HEK293 (cell line): ENCODE measurements around the gene LARP1.

Experiments used
- CTCF ChIP-seq: fragments of 450-650 bp; formaldehyde crosslinking; IDR thresholded peaks from 2 replicates; pipeline ENCODE4 v1.5.1; 2016; ENCODE audit warnings: missing biosample characterization, missing genetic modification characterization
- SP2 ChIP-seq: fragments of 450-650 bp; formaldehyde crosslinking; IDR thresholded peaks from 2 replicates; pipeline ENCODE4 v1.5.1; 2016; ENCODE audit warnings: missing biosample characterization, missing genetic modification characterization
- ZNF2 ChIP-seq: fragments of 450-650 bp; formaldehyde crosslinking; IDR thresholded peaks from 2 replicates; pipeline ENCODE4 v1.5.1; 2016; ENCODE audit warnings: missing biosample characterization, missing genetic modification characterization
- ZNF350 ChIP-seq: fragments of 450-650 bp; formaldehyde crosslinking; IDR thresholded peaks from 2 replicates; pipeline ENCODE4 v1.5.0; 2017; ENCODE audit warnings: missing biosample characterization, mild to moderate bottlenecking, missing genetic modification characterization
- ZNF654 ChIP-seq: fragments of 450-650 bp; formaldehyde crosslinking; IDR thresholded peaks from 2 replicates; pipeline ENCODE4 v1.5.1; 2016; ENCODE audit warnings: low read depth, missing biosample characterization, missing genetic modification characterization
- ZNF747 ChIP-seq: fragments of 450-650 bp; formaldehyde crosslinking; IDR thresholded peaks from 2 replicates; pipeline ENCODE4 v1.5.1; 2016; ENCODE audit warnings: missing biosample characterization, missing genetic modification characterization
- ZNF785 ChIP-seq: fragments of 450-650 bp; formaldehyde crosslinking; IDR thresholded peaks from 2 replicates; pipeline ENCODE4 v1.5.1; 2016; ENCODE audit warnings: missing biosample characterization, missing genetic modification characterization
- TF ChIP-seq, protein P1 (sequence below): fragments of 450-650 bp; formaldehyde crosslinking; IDR thresholded peaks from 2 replicates; pipeline ENCODE4 v1.5.1; 2016; ENCODE audit warnings: missing biosample characterization, missing genetic modification characterization
- TF ChIP-seq, protein P2 (sequence below): fragments of 450-650 bp; formaldehyde crosslinking; IDR thresholded peaks from 2 replicates; pipeline ENCODE4 v1.5.1; 2016; ENCODE audit warnings: missing biosample characterization, missing genetic modification characterization
- TF ChIP-seq, protein P3 (sequence below): fragments of 450-650 bp; formaldehyde crosslinking; IDR thresholded peaks from 2 replicates; pipeline ENCODE4 v1.5.1; 2016; ENCODE audit warnings: missing biosample characterization, missing genetic modification characterization

DNA sequence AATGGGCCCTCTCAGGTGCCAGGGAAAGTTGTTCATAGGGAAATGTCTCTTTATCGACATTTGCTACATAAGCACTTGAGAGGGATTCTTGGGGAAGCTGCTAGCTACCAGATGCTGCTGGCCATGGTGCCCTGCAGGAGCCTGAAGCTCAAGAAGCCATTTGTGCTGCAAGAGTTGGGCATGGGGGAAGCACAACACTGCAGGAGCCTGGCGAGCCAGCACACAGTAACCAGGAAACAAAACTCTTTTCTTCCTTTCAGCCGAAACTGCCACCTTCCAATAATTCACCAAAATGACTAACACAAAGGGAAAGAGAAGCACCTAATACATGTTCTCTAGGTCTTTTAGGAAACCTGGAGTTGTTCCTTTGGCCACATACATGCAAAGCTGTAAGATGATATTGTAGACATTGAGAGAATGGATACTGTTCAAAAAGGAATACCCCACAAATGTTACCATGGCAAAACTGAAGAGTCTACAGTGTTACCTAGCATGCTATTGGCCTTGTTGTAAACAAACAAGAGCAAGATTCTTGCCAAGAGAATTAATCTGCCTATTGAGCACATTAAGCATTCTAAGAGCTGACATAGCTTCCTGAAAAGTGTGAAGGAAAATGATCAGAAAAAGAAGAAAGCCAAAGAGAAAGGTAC lies 26.1 kb upstream of the LARP1 start:
- TF ChIP-seq CTCF (tag by site-specific recombination), result no peak
- TF ChIP-seq, protein P1, sequence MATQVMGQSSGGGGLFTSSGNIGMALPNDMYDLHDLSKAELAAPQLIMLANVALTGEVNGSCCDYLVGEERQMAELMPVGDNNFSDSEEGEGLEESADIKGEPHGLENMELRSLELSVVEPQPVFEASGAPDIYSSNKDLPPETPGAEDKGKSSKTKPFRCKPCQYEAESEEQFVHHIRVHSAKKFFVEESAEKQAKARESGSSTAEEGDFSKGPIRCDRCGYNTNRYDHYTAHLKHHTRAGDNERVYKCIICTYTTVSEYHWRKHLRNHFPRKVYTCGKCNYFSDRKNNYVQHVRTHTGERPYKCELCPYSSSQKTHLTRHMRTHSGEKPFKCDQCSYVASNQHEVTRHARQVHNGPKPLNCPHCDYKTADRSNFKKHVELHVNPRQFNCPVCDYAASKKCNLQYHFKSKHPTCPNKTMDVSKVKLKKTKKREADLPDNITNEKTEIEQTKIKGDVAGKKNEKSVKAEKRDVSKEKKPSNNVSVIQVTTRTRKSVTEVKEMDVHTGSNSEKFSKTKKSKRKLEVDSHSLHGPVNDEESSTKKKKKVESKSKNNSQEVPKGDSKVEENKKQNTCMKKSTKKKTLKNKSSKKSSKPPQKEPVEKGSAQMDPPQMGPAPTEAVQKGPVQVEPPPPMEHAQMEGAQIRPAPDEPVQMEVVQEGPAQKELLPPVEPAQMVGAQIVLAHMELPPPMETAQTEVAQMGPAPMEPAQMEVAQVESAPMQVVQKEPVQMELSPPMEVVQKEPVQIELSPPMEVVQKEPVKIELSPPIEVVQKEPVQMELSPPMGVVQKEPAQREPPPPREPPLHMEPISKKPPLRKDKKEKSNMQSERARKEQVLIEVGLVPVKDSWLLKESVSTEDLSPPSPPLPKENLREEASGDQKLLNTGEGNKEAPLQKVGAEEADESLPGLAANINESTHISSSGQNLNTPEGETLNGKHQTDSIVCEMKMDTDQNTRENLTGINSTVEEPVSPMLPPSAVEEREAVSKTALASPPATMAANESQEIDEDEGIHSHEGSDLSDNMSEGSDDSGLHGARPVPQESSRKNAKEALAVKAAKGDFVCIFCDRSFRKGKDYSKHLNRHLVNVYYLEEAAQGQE (tag by site-specific recombination), result peak; percentile 59
- TF ChIP-seq, protein P2, sequence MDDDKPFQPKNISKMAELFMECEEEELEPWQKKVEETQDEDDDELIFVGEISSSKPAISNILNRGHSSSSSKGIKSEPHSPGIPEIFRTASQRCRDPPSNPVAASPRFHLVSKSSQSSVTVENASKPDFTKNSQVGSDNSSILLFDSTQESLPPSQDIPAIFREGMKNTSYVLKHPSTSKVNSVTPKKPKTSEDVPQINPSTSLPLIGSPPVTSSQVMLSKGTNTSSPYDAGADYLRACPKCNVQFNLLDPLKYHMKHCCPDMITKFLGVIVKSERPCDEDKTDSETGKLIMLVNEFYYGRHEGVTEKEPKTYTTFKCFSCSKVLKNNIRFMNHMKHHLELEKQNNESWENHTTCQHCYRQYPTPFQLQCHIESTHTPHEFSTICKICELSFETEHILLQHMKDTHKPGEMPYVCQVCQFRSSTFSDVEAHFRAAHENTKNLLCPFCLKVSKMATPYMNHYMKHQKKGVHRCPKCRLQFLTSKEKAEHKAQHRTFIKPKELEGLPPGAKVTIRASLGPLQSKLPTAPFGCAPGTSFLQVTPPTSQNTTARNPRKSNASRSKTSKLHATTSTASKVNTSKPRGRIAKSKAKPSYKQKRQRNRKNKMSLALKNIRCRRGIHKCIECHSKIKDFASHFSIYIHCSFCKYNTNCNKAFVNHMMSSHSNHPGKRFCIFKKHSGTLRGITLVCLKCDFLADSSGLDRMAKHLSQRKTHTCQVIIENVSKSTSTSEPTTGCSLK (tag by site-specific recombination), result no peak
- TF ChIP-seq ZNF747, result no peak
- TF ChIP-seq ZNF350 (tag by site-specific recombination), result no peak
- TF ChIP-seq, protein P3, sequence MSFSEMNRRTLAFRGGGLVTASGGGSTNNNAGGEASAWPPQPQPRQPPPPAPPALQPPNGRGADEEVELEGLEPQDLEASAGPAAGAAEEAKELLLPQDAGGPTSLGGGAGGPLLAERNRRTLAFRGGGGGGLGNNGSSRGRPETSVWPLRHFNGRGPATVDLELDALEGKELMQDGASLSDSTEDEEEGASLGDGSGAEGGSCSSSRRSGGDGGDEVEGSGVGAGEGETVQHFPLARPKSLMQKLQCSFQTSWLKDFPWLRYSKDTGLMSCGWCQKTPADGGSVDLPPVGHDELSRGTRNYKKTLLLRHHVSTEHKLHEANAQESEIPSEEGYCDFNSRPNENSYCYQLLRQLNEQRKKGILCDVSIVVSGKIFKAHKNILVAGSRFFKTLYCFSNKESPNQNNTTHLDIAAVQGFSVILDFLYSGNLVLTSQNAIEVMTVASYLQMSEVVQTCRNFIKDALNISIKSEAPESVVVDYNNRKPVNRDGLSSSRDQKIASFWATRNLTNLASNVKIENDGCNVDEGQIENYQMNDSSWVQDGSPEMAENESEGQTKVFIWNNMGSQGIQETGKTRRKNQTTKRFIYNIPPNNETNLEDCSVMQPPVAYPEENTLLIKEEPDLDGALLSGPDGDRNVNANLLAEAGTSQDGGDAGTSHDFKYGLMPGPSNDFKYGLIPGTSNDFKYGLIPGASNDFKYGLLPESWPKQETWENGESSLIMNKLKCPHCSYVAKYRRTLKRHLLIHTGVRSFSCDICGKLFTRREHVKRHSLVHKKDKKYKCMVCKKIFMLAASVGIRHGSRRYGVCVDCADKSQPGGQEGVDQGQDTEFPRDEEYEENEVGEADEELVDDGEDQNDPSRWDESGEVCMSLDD (tag by site-specific recombination), result no peak
- no peak for TF ChIP-seq ZNF654 (tag by site-specific recombination)
- no peak for TF ChIP-seq ZNF2 (tag by site-specific recombination)
- no peak for TF ChIP-seq SP2 (tag by site-specific recombination)
- TF ChIP-seq ZNF785 (tag by site-specific recombination), result no peak
